Choroid plexus epithelial cell (primary cell): ENCODE measurements around the gene KCNJ14.

Experiments
- DNase-seq: peaks from one replicate; pipeline ENCODE4 v3.0.0-alpha.2; 2010; ENCODE audit warnings: low read depth
- H3K4me3 ChIP-seq: 2 replicates; pipeline ENCODE4 v1.5.1; 2011; ENCODE audit warnings: low read depth, mild to moderate bottlenecking, control low read depth, low read length, moderate library complexity
- TF ChIP-seq, protein P1 (sequence below): conservative IDR thresholded peaks from 2 replicates; pipeline ENCODE4 v1.5.1; 2011; ENCODE audit warnings: low read depth, mild to moderate bottlenecking, control low read depth, inconsistent platforms, low read length, moderate library complexity

The KCNJ14 gene

GRCh38 chr19:48418317-48419064 lies 36.9 kb upstream of the KCNJ14 start:
- H3K4me3 ChIP-seq: no peak overlapping the region
- DNase-seq: no peak
- TF ChIP-seq, protein P1, sequence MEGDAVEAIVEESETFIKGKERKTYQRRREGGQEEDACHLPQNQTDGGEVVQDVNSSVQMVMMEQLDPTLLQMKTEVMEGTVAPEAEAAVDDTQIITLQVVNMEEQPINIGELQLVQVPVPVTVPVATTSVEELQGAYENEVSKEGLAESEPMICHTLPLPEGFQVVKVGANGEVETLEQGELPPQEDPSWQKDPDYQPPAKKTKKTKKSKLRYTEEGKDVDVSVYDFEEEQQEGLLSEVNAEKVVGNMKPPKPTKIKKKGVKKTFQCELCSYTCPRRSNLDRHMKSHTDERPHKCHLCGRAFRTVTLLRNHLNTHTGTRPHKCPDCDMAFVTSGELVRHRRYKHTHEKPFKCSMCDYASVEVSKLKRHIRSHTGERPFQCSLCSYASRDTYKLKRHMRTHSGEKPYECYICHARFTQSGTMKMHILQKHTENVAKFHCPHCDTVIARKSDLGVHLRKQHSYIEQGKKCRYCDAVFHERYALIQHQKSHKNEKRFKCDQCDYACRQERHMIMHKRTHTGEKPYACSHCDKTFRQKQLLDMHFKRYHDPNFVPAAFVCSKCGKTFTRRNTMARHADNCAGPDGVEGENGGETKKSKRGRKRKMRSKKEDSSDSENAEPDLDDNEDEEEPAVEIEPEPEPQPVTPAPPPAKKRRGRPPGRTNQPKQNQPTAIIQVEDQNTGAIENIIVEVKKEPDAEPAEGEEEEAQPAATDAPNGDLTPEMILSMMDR: peak; percentile 28

- TF ChIP-seq, protein P1: no peak
- no peak overlapping the region for H3K4me3 ChIP-seq
- peak; percentile 57 for DNase-seq
Measured at GRCh38 chr19:48419158-48419920, 36.0 kb upstream of the KCNJ14 start.

DNA sequence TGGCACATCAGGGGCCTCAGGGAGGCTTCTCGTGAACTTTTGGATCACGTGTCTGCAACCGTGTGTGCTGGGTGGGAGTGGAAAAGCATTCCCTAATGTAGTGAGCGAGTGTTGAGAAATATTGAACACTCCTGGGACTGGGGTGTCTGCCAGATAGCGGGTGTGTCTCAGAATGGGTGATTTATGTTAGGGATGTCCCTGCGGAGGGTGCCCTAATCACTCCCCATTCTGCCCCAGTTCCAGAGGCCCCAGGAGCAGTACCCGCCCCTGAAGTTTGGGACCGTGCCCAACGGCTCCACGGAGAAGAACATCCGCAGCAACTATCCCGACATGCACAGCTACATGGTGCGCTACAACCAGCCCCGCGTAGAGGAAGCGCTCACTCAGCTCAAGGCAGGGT lies 33.8 kb upstream of the KCNJ14 start:
- DNase-seq: no peak
- TF ChIP-seq, protein P1: no peak
- no peak overlapping the region for H3K4me3 ChIP-seq

DNA sequence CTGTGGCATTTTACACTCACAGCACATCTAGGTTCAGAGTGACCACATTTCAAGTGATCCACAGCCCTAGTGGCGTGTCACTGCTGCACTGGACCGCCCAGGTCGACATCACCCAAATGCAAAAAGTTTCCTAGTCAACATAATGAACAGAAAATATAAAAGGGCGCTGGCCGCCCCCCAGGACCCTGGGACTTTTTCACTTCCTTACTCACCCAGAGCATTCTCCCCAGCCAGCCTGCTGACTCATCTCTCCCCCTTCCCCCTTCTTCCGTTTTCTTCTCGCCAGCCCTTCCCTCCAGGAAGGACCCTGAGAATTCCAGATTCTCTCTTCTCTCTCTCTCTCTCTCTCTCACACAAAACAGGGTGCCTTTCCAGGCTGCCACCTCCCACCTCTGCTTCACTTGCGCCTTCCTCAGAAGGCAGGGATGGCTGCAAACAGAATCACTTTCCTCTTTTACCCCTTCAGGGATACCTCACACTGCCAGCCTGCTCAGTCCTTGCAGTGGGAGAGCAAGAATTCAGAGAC lies 30.6 kb upstream of the KCNJ14 start:
- H3K4me3 ChIP-seq: peak overlapping the region; percentile 28
- TF ChIP-seq, protein P1: no peak
- peak; percentile 62 for DNase-seq

- H3K4me3 ChIP-seq: no peak overlapping the region
- TF ChIP-seq, protein P1: no peak
- no peak for DNase-seq
Measured at GRCh38 chr19:48428670-48429069, 26.7 kb upstream of the KCNJ14 start.

DNA sequence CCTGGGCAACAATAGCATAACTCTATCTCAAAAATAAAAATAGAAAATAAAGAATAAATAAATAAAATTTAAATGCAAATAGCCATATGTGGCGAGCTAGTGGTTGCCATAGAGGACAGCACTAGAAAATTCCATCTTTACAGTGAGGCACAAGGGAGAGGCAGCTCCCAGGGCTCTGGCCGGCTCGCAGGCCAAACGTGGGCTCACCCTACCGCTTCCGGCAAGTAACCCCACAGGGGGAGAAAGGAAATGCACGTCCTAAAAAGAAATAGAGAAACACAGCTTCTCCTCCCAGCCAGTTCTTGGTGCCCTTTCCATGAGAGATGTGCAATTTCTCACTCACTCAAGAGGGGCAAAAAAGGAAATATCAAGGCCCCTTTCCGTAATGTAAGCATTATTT lies 22.0 kb upstream of the KCNJ14 start:
- TF ChIP-seq, protein P1: no peak
- no peak overlapping the region for H3K4me3 ChIP-seq
- no peak for DNase-seq
